NCI-H748 treated with DMSO at 0.1 percent for 48 hours (cell line): ENCODE data around the gene RNF114.
"Not testable (repeated sequence)": the region's sequence is repeated elsewhere in the genome, so short reads cannot be mapped to it uniquely, and the experiment has no call there.

Source experiments
- DNase-seq: peaks from one replicate; lab custom pipeline; 2025; lab: John Stamatoyannopoulos, UW

Gene RNF114

DNA sequence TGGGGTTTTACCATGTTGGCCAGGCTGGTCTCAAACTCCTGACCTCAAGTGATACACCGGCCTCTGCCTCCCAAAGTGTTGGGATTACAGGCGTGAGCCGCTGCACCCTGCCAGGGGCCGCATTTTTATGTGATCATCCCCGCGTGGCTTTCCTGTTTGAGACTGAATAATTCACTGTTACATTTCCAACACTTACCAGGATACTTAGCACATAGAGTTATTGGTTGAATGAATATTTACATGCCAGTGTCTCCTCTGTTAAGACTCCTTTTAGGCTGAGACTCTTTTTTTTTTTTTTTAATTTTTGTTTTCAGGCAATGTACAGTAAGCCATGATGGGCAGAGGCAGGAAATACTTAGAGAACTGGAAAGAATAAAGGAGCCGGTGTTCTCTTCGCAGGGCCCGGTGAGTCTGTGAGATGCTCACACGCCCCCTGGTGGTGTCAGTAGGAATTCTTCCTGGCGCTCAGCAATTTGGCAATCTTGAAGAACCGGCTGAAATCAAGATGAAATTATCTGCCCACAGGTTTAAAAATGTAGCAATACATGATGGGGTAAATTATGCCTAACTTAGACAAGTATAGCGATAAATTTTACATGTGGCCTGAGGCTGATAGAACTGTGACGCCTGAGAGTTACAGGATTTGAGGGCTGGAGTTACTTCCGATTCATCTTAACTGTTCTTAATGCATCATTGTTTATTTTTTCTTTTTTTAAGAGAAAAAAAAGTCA, 7.6 kb upstream of the RNF114 start:
- DNase-seq, result peak; percentile 30

DNA sequence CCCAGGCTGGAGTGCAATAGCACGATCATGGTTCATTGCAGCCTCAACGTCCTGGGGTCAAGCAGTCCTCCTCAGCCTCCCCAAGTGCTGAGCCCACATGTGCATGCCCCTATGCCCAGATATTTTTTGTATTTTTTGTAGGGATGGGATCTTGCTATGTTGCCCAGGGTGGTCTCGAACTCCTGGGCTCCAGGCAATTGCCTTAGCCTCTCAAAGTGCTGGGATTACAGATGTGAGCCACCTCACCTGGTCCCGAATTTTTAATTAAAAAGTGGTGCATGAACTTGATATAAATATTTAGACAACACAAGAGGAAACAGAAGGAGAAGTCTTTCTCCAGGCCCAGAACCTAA, 7.1 kb upstream of the RNF114 start:
- DNase-seq, result no peak

DNA sequence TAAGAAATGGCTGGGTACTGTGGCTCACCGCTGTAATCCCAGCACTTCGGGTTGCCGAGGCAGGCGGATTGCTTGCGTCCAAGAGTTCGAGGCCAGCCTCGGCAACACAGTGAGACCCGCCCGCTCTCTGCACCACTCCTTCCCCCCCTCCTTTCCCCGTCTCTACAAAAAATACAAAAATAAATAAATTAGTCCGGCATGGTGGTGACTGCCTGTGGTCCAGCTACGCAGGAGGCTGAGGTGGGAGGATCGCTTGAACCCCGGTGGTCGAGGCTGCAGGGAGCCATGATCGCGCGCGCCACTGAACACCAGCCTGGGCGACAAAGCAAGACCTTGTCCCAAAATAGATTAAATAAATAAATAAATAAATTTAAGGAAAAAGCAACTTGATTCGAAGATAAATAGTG, 448 bp upstream of the RNF114 start:
- no peak for DNase-seq

DNA sequence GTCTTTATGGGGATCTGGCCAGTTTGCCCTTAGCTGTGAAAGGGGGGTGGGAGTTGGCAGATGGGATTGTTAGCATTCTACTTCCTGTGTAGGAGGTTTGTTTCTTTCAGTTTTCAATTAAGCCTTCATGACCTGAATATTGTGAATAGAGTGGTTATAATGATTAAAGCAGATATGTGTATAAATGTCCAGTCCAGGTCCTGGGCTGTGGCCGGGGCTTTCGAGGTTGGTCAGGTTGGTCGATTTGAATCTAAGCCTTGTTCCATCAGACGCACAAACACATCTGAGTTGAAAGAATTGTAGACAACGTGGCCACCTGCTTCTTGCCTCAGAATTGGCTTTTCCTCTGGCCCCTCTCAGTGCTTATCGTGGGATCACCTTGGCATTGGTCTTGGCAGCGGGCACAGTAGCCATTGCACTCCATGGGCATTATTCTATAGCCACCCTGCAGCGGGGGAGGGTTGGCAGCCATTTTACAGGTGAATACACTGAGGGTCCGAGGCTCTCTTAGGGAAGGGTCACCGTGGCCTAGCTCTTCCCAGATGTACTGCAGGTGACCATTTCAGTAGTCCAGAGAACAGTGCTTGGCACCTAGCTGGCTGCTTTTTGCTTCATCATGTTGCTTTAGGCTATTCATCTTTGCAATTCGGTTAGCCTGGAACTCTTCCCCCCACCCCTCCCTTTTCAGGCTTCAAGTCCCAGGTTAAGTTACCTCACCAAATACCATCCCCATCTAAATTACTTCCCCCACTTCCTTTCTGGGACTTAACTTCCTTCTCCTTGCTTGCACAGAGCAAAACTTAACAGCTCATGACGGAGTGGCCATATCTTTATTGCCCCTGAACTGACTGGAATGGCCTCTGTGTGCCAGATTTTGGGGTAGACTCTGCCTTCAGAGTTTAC, 1.1 kb downstream of the RNF114 start:
- no peak for DNase-seq

DNA sequence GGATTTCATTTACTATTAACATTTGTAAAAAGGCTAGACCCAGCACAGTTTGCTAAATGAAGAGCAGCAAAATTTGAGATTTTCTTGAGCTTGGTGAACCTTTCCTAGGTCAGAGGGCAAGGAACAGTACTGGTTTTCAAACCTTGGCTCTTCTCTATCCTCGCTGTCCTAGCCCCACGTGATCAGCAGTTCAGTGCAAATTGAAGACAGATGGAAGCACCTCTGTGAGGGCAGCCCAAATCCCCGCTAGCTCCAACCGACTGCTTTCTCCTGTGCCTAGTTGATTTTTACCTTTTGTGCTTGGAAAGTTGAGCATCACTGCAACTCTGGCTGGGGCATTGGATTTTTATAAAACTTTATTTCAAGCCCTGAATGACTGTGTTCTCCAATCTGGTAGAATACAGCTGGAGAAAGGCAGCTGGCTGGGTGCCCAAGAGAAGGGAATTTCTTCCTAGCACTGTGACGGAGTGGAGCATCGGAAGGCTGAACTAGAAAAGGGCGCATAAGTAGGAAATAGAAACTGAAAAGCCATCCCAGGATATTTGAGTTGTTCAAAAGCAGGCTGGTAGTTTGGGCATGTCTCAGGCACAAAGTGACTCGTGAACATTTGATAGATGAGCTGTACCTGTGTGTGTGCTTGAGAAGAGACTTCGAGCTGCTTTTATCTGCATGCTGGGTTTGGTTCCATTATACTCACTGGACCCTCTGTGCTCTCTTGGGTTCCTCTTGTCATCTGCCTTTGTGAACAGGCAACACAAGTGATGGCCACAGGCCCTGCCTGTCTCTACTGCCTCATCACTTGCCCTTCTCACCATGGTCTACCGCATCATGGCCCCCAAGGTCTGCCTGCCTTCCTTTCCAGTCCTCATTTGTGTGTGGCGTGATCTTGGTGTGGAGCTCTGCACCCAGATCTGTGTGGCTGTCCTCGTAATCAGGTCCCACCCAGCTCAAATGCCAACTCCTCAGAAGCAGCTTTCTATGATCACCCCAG, 2.3 kb downstream of the RNF114 start:
- DNase-seq, result no peak

DNA sequence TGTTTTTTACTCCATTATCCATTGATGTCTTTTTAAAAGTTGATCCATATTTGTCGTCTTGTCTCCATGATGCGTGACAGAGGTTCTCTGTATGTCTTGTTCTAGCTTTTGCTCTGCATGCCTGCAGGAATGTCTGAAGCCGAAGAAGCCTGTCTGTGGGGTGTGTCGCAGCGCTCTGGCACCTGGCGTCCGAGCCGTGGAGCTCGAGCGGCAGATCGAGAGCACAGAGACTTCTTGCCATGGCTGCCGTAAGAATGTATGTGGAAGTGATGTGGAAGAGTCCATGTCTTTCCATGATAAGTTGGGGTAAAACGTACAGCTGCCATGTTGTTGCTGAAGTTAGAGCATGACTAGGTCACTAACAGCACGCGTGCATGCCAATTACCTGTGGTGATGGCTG, 5.3 kb downstream of the RNF114 start:
- DNase-seq, result no peak

DNA sequence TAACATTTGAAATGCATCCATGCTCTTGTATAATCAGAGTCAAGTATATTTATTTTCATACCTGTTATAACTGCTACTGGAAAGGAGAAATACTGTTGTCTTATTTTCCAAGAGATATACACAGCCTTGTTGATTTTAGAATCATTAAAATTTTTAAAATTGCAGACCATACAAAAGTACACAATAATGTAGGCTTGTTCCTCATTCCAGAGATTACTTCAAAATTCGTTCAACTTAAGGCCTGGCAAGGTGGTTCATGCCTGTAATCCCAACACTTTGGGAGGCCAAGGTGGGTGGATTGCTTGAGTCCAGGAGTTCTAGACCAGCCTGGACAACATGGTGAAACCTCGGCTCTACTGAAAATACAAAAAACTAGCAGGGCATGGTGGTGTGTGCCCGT, 6.1 kb downstream of the RNF114 start:
- no peak for DNase-seq

DNA sequence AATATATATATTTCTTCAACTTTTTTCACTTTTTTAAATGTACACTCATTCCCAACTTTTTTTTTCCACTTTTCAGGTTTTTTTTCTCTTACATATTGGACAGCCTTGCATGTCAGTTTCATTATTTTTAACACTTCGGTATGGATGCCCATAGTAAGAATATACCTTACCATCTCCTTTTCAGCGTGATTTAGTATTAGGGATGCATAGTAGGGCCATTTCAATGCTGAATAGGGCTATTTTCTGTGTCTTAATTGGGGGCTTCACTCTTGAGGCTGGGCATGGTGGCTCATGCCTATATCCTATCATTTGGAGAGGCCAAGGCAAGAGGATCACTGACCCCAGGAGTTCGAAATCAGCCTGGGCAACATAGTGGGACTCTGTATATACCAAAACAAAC, 6.7 kb downstream of the RNF114 start:
- no peak for DNase-seq

DNA sequence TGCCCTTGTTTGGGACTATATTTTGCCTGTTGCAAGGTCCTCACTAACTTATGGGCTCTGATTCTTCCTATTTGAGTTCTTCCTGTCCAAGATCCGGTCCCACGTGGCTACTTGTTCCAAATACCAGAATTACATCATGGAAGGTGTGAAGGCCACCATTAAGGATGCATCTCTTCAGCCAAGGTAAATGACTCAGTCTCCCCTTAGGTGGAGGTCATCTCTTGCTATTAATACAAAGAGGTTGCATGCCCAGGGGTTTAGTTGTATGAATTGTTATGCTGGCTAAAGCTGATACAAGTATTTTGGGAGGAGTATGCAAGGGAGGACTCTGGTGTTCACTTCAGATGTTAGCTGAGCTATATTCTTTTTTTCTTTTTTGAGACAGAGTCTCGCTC, 9.1 kb downstream of the RNF114 start:
- no peak for DNase-seq

DNA sequence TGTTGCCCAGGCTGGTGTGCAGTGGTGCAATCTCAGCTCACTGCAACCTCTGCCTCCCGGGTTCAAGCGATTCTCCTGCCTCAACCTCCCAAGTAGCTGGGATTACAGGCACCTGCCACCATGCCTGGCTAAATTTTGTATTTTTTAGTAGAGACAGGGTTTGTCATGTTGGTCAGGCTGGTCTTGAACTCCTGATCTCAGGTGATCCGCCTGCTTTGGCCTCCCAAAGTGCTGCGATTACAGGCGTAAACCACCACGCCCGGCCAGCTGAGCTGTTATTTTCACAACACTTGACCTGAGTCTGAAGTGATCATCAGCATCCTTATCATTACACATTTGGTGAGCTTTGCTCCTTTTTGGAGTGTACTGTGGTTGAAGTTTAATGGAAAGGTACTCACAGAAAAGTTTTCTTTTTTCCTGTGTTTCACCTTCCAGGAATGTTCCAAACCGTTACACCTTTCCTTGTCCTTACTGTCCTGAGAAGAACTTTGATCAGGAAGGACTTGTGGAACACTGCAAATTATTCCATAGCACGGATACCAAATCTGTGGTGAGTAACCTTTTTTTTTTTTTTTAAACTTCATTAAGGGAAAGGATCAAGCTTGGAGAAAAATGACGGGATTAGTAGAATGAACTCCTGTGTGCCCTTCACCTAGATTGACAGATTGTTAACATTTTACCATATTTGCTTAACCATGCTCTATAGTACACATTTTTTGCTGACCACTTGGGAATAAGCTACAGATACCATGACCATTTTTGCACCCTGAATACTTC, 9.7 kb downstream of the RNF114 start:
- no peak for DNase-seq

DNA sequence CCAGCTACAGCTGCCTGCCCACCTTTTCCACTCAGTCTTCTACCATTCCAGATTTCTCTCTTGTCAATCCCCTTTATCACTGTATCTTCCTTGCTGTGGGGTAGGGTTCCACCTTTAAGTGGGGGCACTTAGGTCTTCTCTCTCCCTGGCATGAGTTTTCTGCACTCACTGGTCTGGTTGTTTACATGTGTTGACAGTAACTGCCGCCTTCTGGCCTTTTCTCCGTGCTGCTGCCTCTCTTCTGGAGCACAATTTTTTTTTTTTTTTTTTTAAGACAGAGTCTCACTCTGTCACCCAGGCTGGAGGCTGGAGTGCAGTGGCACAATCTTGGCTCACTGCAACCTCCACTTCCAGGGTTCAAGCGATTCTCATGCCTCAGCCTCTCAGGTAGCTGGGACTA, 12.0 kb downstream of the RNF114 start:
- DNase-seq, result no peak

DNA sequence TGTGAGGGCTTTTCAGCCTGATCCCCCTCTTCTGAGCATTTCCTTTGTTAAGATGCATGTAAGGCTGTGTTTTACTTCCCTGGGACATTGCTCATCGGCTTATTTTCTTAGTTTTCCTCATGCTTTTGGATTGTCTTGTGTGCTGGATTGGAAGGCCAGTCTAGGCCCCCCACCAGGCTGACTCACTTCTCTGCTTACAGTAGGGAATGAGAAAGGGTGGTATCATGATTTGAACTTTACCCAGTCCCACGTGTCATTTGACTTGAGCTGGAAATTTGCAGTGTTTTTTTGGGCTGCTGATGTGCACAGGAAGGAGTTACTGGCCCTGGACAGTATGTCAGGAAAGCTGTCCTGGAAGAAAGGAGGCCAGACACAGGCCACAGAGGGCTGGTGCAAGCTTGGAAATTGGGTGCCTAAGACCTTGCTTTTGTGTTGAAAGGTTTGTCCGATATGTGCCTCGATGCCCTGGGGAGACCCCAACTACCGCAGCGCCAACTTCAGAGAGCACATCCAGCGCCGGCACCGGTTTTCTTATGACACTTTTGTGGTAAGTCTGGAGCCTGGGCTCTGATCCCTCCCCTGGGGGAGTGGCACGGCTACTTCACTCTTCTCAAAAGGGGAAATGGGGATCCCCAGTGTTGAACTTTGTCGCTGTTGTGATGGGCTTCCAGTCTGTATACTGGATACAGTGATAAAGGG, 12.8 kb downstream of the RNF114 start:
- DNase-seq, result no peak

DNA sequence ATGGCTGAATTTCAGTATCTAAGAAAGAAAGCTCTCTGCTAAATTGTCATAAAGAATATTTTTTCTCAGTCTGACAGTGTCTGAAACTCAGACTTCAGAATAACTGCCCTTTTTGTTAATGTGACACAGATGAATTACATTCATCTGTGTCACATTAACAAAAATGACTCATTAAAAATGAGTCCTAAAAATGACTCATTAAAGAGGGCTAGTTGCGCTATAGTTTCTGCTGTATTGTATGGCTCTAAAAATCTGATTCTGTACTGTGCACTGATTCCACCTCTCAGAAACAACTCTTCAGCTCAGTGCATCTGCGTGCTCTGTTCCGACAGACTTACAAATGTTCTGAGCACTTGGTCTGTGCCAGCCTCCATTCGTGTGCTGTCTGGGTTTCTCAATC, 15.0 kb downstream of the RNF114 start:
- no peak for DNase-seq

DNA sequence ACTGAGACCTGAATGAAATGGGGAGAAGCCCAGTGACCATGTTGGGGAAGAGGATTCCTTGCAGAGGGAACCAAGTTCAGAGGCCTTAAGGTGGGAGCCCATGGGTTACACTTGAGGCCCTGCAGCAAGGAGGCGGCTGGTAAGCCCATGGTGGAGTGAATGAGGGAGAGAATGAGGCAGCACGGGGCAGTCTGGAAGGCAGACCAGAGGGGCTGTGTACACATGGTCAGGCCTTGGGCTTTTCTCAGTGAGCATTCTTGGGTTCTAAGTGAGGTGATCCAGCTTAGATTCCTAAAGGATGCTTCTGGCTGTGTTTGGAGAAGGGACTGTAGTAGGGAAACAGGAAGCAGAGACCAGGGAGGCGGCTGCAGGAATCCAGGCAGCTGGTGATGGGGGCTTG, 19.0 kb downstream of the RNF114 start:
- DNase-seq, result no peak

DNA sequence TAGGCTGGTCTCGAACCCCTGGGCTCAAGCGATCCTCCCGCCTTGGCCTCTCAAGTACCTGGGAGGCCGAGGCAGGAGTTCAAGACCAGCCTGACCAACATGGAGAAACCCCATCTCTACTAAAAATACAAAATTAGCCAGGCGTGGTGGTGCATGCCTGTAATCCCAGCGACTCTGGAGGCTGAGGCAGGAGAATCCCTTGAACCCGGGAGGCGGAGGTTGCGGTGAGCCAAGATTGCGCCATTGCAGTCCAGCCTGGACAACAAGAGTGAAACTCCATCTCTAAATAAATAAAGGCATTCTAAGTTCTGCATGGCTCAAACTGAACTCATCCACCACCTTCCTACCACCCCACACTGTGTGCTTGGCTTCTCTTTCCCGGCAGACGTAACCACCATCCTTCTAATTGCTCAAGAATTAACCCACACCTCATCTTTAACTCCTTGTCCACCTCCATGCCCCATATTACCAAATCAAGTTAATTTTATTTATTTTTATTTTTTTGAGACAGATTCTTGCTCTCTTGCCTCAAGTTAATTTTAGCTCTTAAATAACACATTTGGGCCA, 19.7 kb downstream of the RNF114 start:
- DNase-seq, result not testable (repeated sequence)

DNA sequence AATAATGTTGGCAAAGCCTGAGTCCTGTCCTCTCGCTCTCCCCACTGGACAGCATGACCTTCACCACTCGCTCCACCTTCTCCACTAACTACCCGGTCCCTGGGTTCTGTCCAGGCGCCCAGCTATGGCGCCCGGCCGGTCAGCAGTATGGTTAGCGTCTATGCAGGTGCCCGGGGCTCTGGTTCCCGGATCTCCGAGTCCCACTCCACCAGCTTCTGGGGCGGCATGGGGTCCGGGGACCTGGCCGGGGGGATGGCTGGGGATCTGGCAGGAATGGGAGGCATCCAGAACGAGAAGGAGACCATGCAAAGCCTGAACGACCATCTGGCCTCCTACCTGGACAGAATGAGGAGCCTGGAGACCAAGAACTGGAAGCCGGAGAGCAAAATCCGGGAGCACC, 20.5 kb downstream of the RNF114 start:
- no peak for DNase-seq

DNA sequence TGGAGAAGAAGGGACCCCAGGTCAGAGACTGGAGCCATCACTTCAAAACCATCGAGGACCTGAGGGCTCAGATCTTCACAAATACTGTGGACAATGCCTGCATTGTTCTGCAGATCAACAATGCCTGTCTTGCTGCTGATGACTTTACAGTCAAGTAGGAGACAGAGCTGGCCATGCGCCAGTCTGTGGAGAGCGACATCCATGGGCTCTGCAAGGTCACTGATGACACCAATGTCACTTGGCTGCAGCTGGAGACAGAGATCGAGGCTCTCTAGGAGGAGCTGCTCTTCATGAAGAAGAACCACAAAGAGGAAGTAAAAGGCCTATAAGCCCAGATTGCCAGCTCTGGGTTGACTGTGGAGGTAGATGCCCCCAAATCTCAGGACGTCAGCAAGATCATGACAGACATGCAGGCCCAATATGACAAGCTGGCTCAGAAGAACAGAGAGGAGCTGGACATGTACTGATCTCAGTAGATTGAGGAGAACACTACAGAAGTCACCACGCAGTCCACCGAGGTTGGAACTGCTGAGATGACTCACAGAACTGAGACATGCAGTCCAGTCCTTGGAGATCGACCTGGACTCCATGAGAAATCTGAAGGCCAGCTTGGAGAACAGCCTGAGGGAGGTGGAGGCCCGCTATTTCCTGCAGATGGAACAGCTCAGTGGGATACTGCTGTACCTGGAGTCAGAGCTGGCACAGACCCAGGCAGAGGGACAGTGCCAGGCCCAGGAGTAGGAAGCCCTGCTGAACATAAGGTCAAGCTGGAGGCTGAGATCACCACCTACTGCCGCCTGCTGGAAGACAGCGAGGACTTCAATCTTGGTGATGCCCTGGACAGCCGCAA, 21.1 kb downstream of the RNF114 start:
- DNase-seq, result not testable (repeated sequence)

DNA sequence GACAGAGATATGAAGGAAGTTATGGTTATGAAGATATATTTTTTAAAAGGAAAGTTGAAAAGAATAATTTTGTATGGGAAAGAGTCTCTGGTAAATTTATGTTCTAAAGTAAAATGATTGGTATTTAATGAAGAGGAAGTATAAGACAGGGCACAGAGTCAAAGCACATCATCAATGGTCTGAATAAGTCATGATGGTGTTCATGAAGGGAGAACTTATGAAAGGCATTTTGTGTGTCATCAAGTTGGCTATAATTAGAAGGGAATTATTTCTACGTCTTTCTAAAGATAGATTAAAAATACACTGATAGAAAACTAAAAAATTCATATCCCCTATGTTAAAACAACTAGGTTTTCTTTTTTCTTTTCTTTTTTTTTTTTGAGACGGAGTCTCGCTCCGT, 25.2 kb downstream of the RNF114 start:
- DNase-seq, result no peak

DNA sequence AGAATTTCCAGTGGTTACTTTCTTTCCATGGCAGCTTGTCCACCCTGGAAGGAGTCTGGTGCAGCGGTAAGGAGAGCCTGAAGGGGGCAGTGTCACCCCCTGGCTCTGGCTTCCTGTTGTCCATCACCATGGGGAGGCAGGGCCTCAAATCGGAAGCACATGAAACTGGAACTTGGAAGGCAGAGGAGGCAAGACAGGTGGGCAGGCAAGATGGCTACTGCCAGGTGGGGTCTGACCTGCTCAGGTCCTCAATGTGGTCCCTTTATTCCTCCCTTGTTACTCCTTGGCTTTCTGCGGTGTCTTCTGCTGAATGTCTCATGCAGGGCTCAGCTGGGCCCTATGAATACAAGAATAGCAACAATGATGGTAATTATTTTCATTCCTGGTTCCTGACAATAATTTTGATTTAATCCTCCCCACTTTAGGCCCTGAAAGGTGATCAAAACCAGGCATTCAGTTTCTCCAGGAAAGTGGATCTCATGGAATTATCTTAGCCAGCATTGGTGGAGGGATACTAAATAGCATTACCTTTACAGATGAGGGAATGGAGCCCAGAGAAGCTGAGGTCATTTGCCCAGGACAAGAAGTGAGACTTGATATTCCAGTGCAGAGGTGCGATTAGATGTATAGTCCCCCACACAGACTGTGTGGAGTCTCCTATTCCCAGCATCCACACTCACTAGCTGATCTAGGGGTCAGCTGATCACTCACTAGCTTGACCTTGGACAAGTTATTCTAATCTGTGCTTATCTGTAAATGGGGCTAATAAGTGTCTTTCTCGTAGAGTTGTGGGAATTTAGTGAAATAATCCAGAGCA, 29.0 kb downstream of the RNF114 start:
- no peak for DNase-seq
